SW 1271 (cell line): ENCODE results near the gene SLC5A10.

Experiments
- DNase-seq, 2 experiments: peaks; one replicate each; lab custom pipeline; 2025; lab: John Stamatoyannopoulos, UW

SLC5A10 gene

GRCh38 chr17:19002805-19003542 is 51.0 kb downstream of the SLC5A10 start:
- DNase-seq, result no peak

GRCh38 chr17:19003543-19004420 is 51.8 kb downstream of the SLC5A10 start:
- DNase-seq, result peak in 1 of 2 experiments; percentile 68

GRCh38 chr17:19004421-19005136 is 52.6 kb downstream of the SLC5A10 start, which contains the start of gene FAM83G:
Gene FAM83G (minus strand): TSS chr17:19004764. CDS start chr17:19004041, 723 bp downstream.
- peak; percentile 64 to 80 for DNase-seq

DNA sequence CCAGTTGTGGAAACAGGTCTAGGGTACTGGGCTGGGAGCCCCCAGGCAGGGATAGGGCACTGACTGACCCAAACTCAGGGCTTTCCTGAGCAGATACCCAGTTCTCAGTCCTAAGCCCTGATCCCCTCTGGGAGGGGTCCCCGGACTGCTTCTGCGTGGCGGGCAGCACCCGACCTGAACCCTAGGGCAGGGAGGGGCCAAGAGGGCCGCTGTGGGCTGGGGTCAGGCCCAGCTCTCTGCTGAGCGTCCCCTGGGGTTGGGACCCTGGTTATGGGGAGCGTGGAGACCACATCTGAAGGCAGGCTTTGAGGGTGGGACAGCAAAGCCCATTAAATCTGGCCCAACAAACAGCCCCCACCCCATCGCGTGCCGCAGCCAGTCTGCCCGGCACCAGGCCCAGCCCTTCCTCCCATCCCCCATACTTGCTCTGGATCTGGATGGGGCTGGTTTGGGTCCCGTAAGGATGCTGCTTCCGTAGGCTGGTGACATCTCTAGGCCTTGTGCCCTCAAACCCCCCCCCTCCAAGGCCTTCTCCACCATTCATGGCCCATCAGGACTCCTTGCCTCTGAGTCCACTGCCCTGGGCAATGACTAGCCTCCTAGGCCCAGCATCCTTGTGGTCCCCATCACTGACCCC is 53.3 kb downstream of the SLC5A10 start:
- DNase-seq, result no peak

GRCh38 chr17:19005789-19006430 is 53.9 kb downstream of the SLC5A10 start:
- no peak for DNase-seq

GRCh38 chr17:19006698-19007097 is 54.7 kb downstream of the SLC5A10 start:
- no peak for DNase-seq

- no peak for DNase-seq
These were observed 58.0 kb downstream of the SLC5A10 start for GRCh38 chr17:19009970-19010369.

DNA sequence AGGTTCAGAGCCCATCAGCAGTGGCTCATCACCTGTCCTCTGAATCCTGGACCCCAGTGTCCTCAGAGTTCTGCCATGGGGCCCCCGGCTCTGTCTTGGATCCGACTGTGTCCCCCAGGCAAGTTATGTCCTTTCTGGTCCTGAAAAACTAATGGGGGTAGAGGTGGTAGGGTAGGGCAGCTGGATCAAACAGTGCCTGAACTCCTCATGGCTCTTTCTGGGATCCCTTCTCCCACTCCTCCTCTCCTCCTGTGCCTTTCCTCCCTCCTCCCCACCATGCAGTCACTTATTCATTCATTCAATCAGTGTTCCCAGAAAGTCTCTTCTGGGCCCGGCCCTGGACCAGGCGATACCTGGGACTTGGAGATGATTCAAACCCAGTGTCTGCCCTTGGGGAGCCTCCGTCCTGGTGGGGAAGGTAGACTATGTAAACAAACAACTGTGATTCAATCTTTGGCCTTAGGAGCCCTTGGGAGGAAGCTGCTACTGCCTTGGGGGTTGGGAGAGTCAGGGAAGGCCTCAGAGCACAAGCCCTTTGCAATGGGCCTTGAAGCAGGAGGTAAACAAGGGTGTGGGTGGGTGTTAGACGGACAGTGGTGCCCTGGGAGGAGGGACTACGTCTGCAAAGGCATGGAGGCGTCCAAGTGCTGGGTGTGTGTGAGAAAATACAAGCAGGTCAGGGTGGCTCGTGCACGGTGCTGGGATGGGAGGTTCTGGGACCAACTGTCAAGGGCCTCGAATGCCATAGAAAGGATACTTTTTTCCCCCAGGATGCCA is 59.0 kb downstream of the SLC5A10 start:
- DNase-seq, result no peak

DNA sequence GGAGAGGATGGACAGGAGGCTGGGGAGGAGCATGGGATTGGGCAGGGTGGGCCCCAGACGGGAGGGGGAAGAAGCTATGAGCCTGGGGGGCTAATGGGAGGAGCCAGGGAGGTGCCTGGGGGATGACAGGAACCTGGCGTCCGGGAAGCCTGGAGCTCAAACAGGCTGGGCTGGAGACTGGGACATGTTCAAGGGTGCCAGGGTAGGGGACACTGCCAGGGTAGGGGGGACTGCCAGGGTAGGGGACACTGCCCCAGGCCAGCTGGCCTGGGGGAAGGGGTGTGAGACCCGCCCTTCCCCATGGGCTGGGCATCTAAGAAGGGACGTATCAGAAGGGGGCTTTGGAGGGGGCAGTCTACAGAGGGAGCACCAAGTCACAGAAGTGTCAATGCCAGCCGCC is 59.6 kb downstream of the SLC5A10 start:
- no peak for DNase-seq

DNA sequence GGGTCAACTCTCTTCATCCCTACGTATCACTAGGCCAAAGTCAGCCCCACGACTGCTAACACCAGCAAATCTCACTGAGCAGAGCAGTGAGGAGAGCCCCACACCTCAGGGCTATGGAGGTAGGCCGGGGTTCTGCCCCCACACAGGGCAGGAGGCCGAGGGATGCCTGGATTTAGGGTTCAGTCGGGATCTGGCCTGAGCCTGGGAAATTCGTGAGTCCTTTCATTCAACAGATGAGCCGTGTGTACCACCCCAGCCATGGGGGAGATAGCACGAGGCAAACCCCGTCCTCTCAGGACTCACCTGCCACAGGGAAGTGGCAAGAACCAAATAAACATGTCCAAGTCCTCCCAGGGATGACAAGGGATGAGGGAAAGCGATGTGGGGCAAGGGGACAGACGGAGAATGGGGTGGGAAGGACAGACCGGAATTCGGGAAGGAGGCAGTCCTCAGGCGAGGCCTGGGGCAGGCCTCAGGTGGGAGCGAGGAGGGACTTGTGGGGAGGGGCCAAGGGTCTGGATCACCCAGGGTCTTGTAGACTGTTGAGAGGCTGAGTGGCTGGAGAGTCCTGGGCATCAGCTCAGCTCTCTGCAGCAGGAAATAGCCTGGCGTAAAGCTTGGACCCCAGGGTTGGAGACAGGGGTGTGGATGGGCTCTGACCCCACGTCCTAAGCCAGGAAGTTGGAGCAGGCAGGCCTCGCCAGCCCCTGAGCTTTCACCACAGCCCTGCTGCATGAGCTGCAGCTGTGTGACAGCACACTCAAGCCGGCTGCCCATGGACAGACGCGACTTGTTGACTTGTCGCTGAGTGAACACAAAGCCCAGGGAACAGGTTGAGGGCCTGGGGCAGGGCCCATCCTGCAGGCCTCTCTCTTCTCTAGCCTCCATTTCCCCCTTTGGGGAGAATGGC is 60.5 kb downstream of the SLC5A10 start:
- DNase-seq, result no peak

GRCh38 chr17:19013226-19013625 is 61.3 kb downstream of the SLC5A10 start:
- no peak for DNase-seq

- DNase-seq, result no peak
These were observed 62.1 kb downstream of the SLC5A10 start for GRCh38 chr17:19013806-19014627.

GRCh38 chr17:19014628-19015215 is 62.8 kb downstream of the SLC5A10 start:
- no peak for DNase-seq

GRCh38 chr17:19015428-19015827 is 63.5 kb downstream of the SLC5A10 start:
- DNase-seq, result no peak

- no peak for DNase-seq
These were observed 64.3 kb downstream of the SLC5A10 start for GRCh38 chr17:19016297-19016696.

DNA sequence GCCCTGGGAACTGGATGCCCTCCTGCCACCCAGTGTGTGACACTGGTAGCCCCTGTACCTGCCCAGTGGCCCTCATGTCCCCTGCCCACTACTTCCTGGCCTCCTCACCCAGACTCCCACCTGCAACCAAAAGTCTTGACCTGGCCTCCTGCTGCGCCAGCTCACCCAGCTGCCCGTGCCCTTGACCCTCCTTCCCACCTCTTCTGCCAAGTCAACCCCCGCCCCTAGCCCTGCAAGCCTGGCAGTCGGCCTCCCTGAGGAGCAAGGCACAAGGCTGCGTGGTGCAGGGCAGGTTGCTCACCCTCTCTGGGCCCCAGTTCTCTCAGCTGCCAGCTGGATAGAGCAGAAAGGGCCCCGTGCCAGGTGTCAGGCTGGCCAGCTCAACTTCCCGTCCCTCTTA is 64.9 kb downstream of the SLC5A10 start:
- no peak for DNase-seq

GRCh38 chr17:19017401-19017800 is 65.4 kb downstream of the SLC5A10 start:
- DNase-seq, result no peak
